Smooth muscle cell (in vitro differentiated cells): ENCODE data around the gene ZNF488. TPM values are rescaled to one million over a fixed set of nuclear protein-coding genes. Genes with fewer than 3 reads are reported as not detected.

Experiments
- DNase-seq: peaks from one replicate; lab custom pipeline; 2025; ENCODE audit not compliant: unreplicated experiment; lab: John Stamatoyannopoulos, UW
- H2AFZ ChIP-seq: fragments of 200-600 bp; sonication (generic); 2 replicates; pipeline ENCODE4 v1.6.0; 2016; ENCODE audit warnings: antibody characterized with exemption, low read depth, mild to moderate bottlenecking
- H3F3A ChIP-seq: fragments of 200-600 bp; sonication (generic); 2 replicates; pipeline ENCODE4 v1.6.0; 2017; ENCODE audit warnings: antibody characterized with exemption, low read depth
- H3K27ac ChIP-seq: fragments of 200-600 bp; sonication (generic); 2 replicates; pipeline ENCODE4 v1.5.1; 2016; ENCODE audit warnings: low read depth, mild to moderate bottlenecking
- H3K27me3 ChIP-seq: fragments of 200-600 bp; sonication (generic); 2 replicates; pipeline ENCODE4 v1.6.1; 2016; ENCODE audit warnings: low read depth, mild to moderate bottlenecking
- H3K36me3 ChIP-seq: fragments of 200-600 bp; sonication (generic); 2 replicates; pipeline ENCODE4 v1.5.1; 2016; ENCODE audit warnings: low read depth
- H3K4me1 ChIP-seq: fragments of 200-600 bp; sonication (generic); 2 replicates; pipeline ENCODE4 v1.5.1; 2016; ENCODE audit warnings: low read depth
- H3K4me2 ChIP-seq: fragments of 200-600 bp; sonication (generic); 2 replicates; pipeline ENCODE4 v1.6.0; 2016; ENCODE audit warnings: mild to moderate bottlenecking
- H3K4me3 ChIP-seq: fragments of 200-600 bp; sonication (generic); 2 replicates; pipeline ENCODE4 v1.5.1; 2016; ENCODE audit warnings: mild to moderate bottlenecking
- H3K79me2 ChIP-seq: fragments of 200-600 bp; sonication (generic); 2 replicates; pipeline ENCODE4 v1.6.0; 2016; ENCODE audit warnings: low read depth, mild to moderate bottlenecking
- H3K9ac ChIP-seq: fragments of 200-600 bp; sonication (generic); 2 replicates; pipeline ENCODE4 v1.6.0; 2016; ENCODE audit warnings: low read depth
- H3K9me3 ChIP-seq: fragments of 200-600 bp; sonication (generic); replicated peaks from 2 replicates; pipeline ENCODE4 v1.5.1; 2016; ENCODE audit warnings: low read depth
- H4K20me1 ChIP-seq: fragments of 200-600 bp; sonication (generic); 2 replicates; pipeline ENCODE4 v1.6.0; 2016; ENCODE audit warnings: low read depth
- WGBS: methylation state at CpG from one replicate; pipeline ENCODE4 v1.1.7; 2016; ENCODE audit warnings: low lambda C conversion rate; 5-methylcytosine and 5-hydroxymethylcytosine counted together
- polyA plus RNA-seq: library from polyadenylated mRNA; unstranded; fragments of >200 nt; fragmentation: Nextera tagmentation; extraction: Ambion mirVana; gene quantifications from 2 replicates; pipeline ENCODE4 v1.2.1, GENCODE V29; 2016
- total RNA-seq: library from RNA; depleted of rRNA; stranded (reverse); fragments of >200 nt; gene quantifications from 2 replicates; pipeline ENCODE4 v1.2.3, GENCODE V29; 2014
- TF ChIP-seq, protein P1 (sequence below): fragments of 200-600 bp; sonication (generic); IDR thresholded peaks from 2 replicates; pipeline ENCODE4 v1.5.1; 2017; ENCODE audit warnings: borderline replicate concordance, mild to moderate bottlenecking, antibody characterized with exemption; ENCODE audit not compliant: insufficient read depth, poor library complexity, severe bottlenecking

ZNF488 gene
- total and polyA plus RNA-seq, 2 experiments from 2014 or later, result 1.1 TPM; not detected in 1

DNA sequence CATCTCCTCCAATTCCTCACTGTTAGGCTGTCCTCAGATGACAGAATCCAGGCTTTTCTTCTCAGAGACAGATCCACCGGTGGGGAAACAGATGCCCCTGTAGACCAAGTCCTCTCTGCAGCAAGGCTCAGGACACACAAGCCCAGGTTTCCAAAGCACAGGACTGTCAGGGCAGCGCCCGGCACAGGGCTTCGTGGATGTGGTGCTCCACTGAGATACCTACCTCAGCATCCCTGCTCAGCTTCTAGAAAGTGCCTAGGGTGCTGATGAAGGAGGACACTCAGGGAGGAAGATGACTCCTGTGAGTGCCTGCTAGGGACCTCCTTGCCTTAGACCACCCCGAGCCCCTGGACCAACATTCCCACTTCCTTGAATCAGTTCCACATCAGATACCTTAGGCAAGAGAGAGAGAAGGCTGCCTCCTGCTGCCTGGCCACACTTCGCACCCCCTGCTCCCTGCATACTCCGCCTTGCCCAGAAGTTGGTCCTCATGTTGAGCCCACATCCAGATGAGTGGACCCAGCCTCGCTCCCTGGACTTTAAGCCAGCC lies 44.8 kb downstream of the ZNF488 start:
- Histone ChIP-seq H3F3A (no peaks in the 10 kb centered on the region), H3K4me1 (no peaks in the 10 kb centered on the region), H3K9ac (no peak overlapping the region), H3K9me3 (no peaks in the 10 kb centered on the region), H3K36me3 (no peaks in the 10 kb centered on the region), H3K79me2 (no peaks in the 10 kb centered on the region), H4K20me1 (no peaks in the 10 kb centered on the region), H2AFZ (no peak overlapping the region), H3K27me3 (peaks cover 4% of the 10 kb centered on the region), H3K4me2 (no peak overlapping the region), H3K4me3 (no peak overlapping the region), H3K27ac (no peak overlapping the region)
- 80% methylated on average over 8 of the region's 8 CpGs for WGBS
- DNase-seq, result no peak
- TF ChIP-seq, protein P1, sequence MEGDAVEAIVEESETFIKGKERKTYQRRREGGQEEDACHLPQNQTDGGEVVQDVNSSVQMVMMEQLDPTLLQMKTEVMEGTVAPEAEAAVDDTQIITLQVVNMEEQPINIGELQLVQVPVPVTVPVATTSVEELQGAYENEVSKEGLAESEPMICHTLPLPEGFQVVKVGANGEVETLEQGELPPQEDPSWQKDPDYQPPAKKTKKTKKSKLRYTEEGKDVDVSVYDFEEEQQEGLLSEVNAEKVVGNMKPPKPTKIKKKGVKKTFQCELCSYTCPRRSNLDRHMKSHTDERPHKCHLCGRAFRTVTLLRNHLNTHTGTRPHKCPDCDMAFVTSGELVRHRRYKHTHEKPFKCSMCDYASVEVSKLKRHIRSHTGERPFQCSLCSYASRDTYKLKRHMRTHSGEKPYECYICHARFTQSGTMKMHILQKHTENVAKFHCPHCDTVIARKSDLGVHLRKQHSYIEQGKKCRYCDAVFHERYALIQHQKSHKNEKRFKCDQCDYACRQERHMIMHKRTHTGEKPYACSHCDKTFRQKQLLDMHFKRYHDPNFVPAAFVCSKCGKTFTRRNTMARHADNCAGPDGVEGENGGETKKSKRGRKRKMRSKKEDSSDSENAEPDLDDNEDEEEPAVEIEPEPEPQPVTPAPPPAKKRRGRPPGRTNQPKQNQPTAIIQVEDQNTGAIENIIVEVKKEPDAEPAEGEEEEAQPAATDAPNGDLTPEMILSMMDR, result no peak

DNA sequence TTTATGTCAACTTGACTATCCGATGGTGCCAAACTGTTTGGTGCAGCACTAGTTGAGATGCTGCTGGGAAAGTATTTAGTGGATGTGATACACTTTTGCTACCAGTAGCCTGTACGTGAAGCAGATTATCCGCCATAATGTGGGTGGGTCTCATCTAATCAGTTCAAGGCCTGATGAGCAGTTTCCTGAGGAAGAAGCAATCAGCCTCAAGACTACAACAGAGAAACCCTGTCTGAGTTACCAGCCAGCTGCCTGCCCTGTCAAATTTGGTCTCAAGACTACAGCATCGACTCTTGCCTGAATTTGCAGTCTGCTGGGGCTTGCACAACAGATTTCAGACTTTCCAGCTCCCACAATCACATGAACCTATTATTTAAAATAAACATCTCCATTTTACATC lies 46.8 kb downstream of the ZNF488 start:
- Histone ChIP-seq H3K9ac (no peak overlapping the region), H3K36me3 (no peaks in the 10 kb centered on the region), H3K27ac (no peak overlapping the region), H2AFZ (peak overlapping the region; percentile 9), H3K9me3 (no peaks in the 10 kb centered on the region), H3K4me1 (no peaks in the 10 kb centered on the region), H3F3A (no peaks in the 10 kb centered on the region), H4K20me1 (no peaks in the 10 kb centered on the region), H3K27me3 (peaks cover 10% of the 10 kb centered on the region), H3K4me3 (no peak overlapping the region), H3K4me2 (no peak overlapping the region), H3K79me2 (no peaks in the 10 kb centered on the region)
- no peak for DNase-seq
- TF ChIP-seq, protein P1, result no peak
- 72% methylated on average over 4 of the region's 4 CpGs for WGBS

DNA sequence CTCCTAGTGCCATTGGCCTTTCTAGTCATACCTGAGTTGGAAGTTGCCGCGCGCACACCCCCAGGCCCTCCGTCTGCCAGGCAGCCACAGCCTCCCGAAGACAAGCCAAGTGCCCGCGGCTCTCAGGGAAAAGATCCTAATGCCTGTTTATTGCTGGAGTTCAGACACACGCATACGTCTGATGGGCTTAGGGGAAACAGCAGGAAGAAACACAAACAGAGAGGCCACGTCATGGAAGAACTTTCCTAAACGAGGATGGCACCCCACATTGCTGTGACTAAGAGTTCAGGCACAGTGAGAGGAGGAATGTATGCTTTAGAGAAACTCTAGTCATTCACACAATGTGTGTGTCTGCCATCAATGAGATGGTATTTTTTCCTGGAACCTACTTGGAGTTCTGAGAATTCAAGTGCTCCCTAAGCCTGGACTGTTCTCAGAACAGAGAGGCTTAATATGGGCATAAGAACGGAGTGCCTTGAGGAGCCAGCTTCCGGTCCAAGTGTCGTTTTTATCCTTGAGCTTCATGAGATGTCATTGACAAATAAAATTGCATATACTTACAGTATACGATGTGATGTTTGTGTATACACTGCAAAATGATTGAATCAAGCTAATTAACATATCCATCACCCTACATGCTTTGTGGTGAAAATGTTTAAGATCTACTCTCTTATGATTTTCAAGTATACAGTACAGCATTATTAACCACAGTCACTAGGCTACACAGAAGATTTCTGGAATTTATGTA lies 47.5 kb downstream of the ZNF488 start:
- H3K4me1 ChIP-seq, result no peaks in the 10 kb centered on the region
- 77% methylated on average over 15 of the region's 15 CpGs for WGBS
- no peak overlapping the region for H3K4me3 ChIP-seq
- no peak for DNase-seq
- peaks cover 10% of the 10 kb centered on the region for H3K27me3 ChIP-seq
- H3K79me2 ChIP-seq, result no peaks in the 10 kb centered on the region
- H2AFZ ChIP-seq, result peak overlapping the region; percentile 9
- no peak overlapping the region for H3K4me2 ChIP-seq
- H3K9ac ChIP-seq, result no peak overlapping the region
- H3K9me3 ChIP-seq, result no peaks in the 10 kb centered on the region
- H4K20me1 ChIP-seq, result no peaks in the 10 kb centered on the region
- H3F3A ChIP-seq, result no peaks in the 10 kb centered on the region
- peak overlapping the region; percentile 15 for H3K27ac ChIP-seq
- TF ChIP-seq, protein P1, result no peak
- H3K36me3 ChIP-seq, result no peaks in the 10 kb centered on the region

DNA sequence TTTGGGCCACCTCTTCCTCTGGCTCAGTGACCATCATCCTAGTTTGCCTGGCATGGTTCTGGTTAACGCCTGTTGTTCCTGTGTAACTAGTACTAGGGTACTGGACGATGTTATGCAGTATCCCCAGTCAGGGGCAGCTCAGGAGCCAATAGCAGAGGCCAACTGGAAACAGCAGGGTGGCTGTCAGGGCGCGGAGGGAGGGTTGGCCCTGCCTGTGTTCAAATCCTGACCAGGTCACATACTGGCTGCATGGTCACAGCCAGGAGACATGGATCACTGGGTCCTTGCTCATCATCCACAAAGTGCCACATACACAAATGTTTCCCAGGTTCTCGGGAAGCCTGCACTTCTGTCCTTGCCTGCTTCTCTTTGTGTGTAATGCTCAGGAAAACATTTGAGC lies 48.2 kb downstream of the ZNF488 start:
- TF ChIP-seq, protein P1, result no peak
- Histone ChIP-seq H3K4me1 (no peaks in the 10 kb centered on the region), H3K36me3 (no peaks in the 10 kb centered on the region), H3K4me2 (no peak overlapping the region), H3K9me3 (no peaks in the 10 kb centered on the region), H3K4me3 (no peak overlapping the region), H3F3A (no peaks in the 10 kb centered on the region), H4K20me1 (no peaks in the 10 kb centered on the region), H2AFZ (no peak overlapping the region), H3K9ac (no peak overlapping the region), H3K27me3 (peaks cover 10% of the 10 kb centered on the region), H3K79me2 (no peaks in the 10 kb centered on the region), H3K27ac (no peak overlapping the region)
- no peak for DNase-seq
- WGBS, result 88% methylated on average over 5 of the region's 5 CpGs
